Posterior vena cava (tissue), 2 donors: ENCODE data around the gene THAP4. TPM values are rescaled to one million over a fixed set of nuclear protein-coding genes. Genes with fewer than 3 reads are reported as not detected.

Experiments
- DNase-seq: peaks from one replicate; pipeline ENCODE4 v3.0.0-alpha.2; 2020; ENCODE audit warnings: low spot score
- intact Hi-C, 2 donors: fragments of 100-400 bp; cut with DNase I; formaldehyde crosslinking; loops; one replicate each; pipeline versions ENCODE4 v1.14.1 to v1.14.2; 2022 to 2023
- total RNA-seq, 2 donors: library from RNA; stranded (reverse); fragmentation: NEBNext Ultra II Directional; extraction: Animal tissue kit (Norgen Biotek cat#: 25700); gene quantifications; one replicate each; pipeline ENCODE4 v1.2.1, GENCODE V29; 2021
- donor health status: DM: yes; HTN: yes; CAD: no.
- donor health status: DM: yes; HTN: yes; CAD: no.

The THAP4 gene
- total RNA-seq, 2 donors from 2014 or later: 31.2 to 32.1 TPM

DNA sequence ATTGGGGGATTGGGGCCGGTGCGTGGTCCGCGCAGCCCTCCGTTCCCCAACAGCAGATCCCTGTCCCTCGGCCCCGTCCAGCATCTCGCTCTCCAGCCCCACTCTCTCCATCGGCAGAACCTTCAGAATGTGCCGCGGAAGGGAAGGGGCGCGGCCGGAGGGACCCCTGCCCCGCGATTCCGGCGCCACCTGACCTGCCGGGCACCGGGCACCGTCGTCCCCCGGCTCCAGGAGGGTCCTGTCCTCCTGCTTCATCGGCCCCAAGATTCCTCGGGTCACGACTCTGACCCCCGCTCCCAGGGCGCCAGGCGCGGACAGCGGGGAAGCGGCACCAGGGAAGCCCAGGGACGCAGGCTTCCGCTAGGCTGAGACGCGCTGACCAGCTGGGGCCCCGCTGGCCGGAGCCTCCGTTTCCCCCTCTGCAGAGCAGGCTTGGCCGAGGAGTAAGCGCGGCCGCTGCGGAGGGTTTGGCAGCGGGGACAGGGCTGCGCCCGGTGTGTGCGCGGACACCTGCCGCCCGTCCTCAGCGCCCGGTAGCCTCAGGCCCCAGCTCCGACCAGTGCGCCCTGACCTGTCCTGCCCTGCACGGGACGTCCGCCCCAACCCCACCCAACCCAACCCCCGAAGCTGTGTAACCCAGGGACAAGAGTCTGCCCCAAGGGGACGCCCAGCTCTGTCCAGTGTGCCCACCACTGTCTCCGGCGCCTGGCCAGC lies 95.2 kb downstream of the THAP4 start:
- intact Hi-C loops: no loop called here
- DNase-seq: no peak

DNA sequence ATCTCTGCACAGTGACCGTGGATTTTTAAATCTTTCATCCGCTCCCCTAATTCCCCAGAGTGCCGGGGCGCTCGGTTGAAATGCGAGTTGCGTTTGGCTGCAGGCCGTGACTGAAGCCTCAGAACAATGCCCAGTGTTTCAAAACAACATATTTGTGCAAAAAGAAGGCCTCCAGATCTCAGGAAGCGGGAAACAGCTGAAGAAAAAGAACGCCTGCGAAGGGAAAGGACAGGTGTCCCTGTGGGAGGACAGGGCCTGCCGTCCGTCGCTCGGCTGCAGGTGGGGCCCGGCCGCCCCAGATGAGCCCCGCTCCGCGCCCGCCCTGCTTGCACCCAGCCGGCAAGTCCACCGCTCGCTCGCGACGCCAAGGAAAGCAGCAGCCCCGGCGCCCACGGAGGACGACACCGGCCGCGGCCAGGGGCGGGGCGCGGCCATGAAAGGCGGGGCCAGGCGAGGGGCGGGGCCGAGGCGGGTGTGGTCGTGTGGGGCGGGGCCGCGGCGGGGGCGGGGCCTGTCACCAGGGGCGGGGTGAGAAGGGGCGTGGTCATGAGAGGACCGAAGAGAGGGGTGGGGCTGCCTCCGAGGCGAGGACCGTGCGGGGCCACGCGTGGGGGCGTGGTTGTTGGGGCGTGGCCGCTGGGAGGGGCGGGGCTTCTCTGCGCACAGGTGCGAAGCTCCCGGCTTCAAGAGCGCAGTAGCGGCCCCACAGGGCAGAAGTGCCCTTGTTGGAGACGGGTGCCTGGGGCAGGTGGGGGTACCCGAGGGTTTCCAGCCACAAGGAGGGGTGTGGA lies 96.0 kb downstream of the THAP4 start:
- no peak for DNase-seq
- intact Hi-C loops: no loop called here

DNA sequence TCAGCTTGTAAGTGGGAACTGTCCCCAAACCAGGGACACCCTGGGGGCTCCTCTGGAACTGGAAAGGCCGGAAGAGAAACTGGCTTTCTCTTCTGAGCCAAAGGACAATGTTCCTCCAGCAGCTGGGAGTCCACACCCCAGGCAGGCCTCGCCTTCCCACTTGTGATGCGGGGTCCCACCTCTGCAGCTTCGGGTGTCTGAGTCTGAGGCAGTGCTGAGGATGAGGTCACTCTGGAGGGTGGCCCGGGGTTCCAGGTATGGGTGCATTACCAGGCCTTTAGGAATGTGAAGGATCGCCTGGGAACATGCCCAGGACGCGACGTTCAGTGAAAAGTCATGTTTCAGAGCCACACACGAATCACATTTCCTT lies 96.6 kb downstream of the THAP4 start:
- DNase-seq: no peak
- intact Hi-C loops: no loop called here

DNA sequence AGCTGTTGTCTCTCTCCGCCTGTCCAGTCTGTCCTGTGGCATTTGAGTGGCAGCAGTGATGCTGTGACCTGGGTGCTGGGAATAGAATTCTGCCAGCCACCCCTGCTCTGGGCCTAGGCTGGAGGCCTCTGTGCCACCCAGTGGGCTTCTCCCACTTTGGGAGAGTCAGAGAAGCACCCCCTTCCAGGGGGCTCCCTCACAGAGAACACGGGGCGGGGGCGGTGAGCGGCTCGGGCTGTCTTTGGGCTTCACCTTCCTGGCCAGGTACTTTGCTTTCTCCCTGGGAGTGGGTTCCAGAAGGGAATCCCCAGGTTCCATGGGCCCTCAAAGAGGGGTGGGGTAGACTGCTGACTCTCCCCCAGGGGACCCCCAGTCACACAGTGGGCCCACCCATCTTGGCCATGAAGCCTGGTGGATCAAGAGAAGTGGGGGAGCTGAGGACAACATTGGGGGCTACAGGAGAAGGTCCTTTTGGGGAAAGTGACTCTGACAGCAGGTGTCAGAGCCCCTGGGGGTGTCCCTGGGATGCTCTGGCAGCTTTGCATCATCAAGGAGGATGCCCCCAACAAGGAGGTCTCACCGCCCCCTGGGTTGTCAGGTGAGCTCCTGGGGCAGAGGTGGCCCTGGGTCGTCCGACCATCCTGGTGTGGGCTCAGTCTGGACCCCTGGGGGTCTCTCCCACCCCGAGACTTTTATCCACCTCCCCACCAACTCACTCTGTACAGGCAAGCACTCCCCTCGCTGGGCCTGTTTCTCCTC lies 97.2 kb downstream of the THAP4 start:
- no peak for DNase-seq
- intact Hi-C loops: no loop called here

DNA sequence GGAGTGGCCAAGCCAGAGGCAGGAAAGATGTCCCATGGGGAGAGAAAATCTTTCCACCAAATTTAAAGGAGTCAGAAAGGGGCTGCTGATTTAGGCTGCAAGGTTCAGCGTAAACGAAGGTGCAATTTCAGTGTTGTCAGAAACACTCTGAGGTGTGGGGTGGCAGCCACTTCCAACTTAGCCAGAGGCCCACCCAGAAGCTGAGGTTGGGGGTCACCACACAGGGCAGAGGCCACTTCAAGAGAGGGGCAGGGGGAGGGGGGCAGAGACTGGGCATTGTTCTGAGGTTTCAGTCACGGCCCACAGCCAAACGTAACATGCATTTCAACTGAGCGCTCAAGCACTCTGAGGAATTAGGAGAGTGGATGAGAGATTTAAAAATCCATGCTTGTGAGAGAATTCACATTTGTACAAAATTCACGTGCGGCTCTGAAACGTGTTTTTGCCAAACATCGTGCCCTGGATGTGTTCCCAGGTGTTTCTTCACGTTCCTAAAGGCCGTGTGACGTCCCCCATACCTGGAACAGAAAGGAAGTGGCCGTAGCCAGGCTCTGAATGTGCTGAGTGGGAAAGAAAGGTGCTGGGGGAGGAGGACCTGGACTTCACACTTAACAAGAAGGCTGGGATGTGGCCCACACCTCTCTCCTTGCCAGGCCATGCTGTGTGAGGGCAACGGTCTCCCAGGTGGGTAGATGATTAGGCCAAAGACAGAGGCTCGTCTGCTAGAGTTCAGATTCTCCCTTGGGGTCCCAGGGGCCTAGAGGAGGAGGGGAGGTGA lies 97.9 kb downstream of the THAP4 start:
- intact Hi-C loops: no loop called here
- no peak for DNase-seq

DNA sequence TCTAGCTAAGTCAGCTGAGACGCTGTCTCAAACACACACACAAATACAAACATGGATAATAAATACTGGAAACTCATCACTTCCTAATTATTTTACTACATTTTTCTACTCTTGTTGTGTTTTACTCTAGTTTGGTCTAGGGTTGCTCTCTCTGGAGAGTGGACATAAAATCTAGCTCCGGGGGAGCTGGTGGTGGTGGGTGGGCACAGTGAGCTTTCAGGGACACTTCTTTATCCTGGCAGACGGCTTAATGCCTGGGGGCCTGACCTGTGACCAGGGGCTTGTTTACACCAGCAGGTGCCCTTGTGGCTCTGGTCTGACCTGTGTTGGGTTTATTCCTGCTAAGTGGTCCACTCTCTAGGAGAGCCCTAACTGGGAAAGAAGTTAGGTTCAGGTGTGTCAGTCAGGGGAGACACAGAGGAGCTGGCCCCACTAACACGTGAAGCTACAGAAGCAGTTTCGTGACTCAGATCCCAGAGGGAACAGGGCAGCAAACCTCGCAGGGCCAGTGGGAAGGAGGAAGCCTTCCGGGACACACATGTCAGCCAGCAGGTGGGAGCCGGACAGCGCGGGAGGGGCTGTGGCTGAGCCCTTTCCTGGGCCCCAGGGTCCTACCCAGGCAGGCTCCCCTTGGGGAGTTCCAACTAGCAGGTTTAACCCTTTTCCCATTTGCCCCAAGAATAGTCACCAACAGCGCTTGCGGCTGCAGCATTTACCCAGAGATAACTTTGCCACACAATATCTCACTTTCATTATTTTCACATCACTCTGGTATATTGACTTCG lies 100.9 kb downstream of the THAP4 start:
- no peak for DNase-seq
- intact Hi-C loops: no loop called here

DNA sequence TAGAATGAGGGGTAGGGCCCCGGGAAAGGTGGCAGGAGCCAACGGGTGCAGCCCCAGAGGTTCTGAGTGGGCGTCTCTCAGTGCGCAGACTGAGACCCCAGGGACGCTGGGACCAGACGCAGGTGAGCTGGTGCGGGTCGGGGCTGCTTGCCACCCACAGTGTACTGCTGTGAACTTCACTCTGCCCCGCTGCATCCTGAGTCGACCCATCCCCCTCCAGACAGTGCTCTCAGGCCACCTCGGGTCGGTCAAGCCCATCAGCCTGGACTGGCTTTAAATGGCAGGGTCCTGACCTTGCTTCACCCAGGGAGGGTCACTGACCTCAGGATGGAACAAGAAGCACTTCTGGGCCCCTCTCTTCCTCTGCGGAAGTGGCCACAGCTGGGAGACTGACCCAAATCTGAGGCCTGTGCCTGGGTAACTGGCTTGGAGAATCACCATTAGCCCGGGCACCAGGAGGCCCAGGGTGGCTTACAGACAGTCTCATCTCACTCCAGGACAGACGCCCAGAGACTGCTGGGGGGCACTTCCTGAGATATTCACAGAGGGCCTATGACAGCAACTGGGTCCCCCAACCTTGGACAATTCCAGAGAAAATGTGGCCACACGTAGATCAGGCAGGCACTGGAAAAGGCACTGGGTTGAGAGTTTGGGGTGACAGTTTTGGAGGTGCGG lies 102.1 kb downstream of the THAP4 start:
- no peak for DNase-seq
- intact Hi-C loops: no loop called here

Other genes with a start within 250 kb of the THAP4 start
- gene STK25, start 128.6 kb downstream of the THAP4 start, total RNA-seq: 100 to 1,000 TPM in 1 of 2 donors, 10 to 100 TPM in 1; 92.5 to 103 TPM
- 10 to 100 TPM; 20.1 to 29.7 TPM for gene BOK, start 78.4 kb downstream of the THAP4 start, total RNA-seq
- gene ATG4B, start 535 bp upstream of the THAP4 start, total RNA-seq: 10 to 100 TPM; 43.7 to 52.1 TPM
- 10 to 100 TPM; 12.8 to 14.8 TPM for gene DTYMK, start 49.7 kb upstream of the THAP4 start, total RNA-seq
- 10 to 100 TPM; 17.5 to 18.6 TPM for gene ING5, start 64.9 kb upstream of the THAP4 start, total RNA-seq
- 10 to 100 TPM; 12.4 to 18.8 TPM for gene D2HGDH, start 97.5 kb upstream of the THAP4 start, total RNA-seq
- not detected for gene GAL3ST2, start 139.7 kb upstream of the THAP4 start, total RNA-seq
- under 1 TPM in 1 of 2 donors, not detected in 1; 0.38 TPM for gene NEU4, start 172.0 kb upstream of the THAP4 start, total RNA-seq
- gene PDCD1, start 221.7 kb upstream of the THAP4 start, total RNA-seq: under 1 TPM in 1 of 2 donors, not detected in 1; 0.38 TPM
- under 1 TPM in 1 of 2 donors, not detected in 1; 0.10 TPM for gene RTP5, start 232.6 kb upstream of the THAP4 start, total RNA-seq